Suppressor macrophage treated with lipopolysaccharide for 4 hours (primary cell): Measurements from ENCODE around the gene LUZP1.
A peak's percentile ranks its signal among the peaks of the same experiment; 100 is the strongest.

Source experiments
- DNase-seq: peaks from one replicate; pipeline ENCODE4 v3.0.0-alpha.2; 2020

The LUZP1 gene

GRCh38 chr1:23188434-23188884, 19.8 kb upstream of the LUZP1 start:
- no peak for DNase-seq

- no peak for DNase-seq
Observed at GRCh38 chr1:23187637-23188036, 19.0 kb upstream of the LUZP1 start.

- no peak for DNase-seq
Observed at GRCh38 chr1:23185381-23185780, 16.7 kb upstream of the LUZP1 start.

- DNase-seq: peak; percentile 55
Observed at GRCh38 chr1:23184212-23184934, 15.7 kb upstream of the LUZP1 start.

- DNase-seq: no peak
Observed at GRCh38 chr1:23179862-23180261, 11.2 kb upstream of the LUZP1 start.

- no peak for DNase-seq
Observed at GRCh38 chr1:23178950-23179349, 10.3 kb upstream of the LUZP1 start.

- no peak for DNase-seq
Observed at GRCh38 chr1:23178414-23178813, 9.8 kb upstream of the LUZP1 start.

GRCh38 chr1:23177438-23178380, 9.1 kb upstream of the LUZP1 start:
- peak; percentile 66 for DNase-seq

- no peak for DNase-seq
Observed at GRCh38 chr1:23177031-23177430, 8.4 kb upstream of the LUZP1 start.

- no peak for DNase-seq
Observed at GRCh38 chr1:23174426-23175110, 5.9 kb upstream of the LUZP1 start.

- no peak for DNase-seq
Observed at GRCh38 chr1:23171181-23171755, 2.6 kb upstream of the LUZP1 start.

GRCh38 chr1:23169727-23170335, 1.2 kb upstream of the LUZP1 start:
- DNase-seq: peak; percentile 91

GRCh38 chr1:23169195-23169575, 529 bp upstream of the LUZP1 start:
- no peak for DNase-seq

- DNase-seq: peak; percentile 54
Observed at GRCh38 chr1:23168079-23168444, 594 bp downstream of the LUZP1 start.

- DNase-seq: peak; percentile 42
Observed at GRCh38 chr1:23167353-23168078, 1.1 kb downstream of the LUZP1 start.

GRCh38 chr1:23166854-23167253, 1.8 kb downstream of the LUZP1 start:
- DNase-seq: no peak

GRCh38 chr1:23163395-23163794, 5.3 kb downstream of the LUZP1 start:
- DNase-seq: peak; percentile 13

- DNase-seq: no peak
Observed at GRCh38 chr1:23159963-23160877, 8.4 kb downstream of the LUZP1 start.

GRCh38 chr1:23156940-23157339, 11.7 kb downstream of the LUZP1 start:
- no peak for DNase-seq

- no peak for DNase-seq
Observed at GRCh38 chr1:23152966-23153684, 15.5 kb downstream of the LUZP1 start.
